G401.6 (cell line): Measurements from ENCODE around the gene LDHB.
"Not testable (repeated sequence)": the region's sequence is repeated elsewhere in the genome, so short reads cannot be mapped to it uniquely, and the experiment has no call there.

Experiments
- FAIRE-seq: peaks from 2 replicates; lab custom pipeline; 2012; peaks lifted over from hg19 to GRCh38; lab: Jason Lieb, UNC

The LDHB gene

DNA sequence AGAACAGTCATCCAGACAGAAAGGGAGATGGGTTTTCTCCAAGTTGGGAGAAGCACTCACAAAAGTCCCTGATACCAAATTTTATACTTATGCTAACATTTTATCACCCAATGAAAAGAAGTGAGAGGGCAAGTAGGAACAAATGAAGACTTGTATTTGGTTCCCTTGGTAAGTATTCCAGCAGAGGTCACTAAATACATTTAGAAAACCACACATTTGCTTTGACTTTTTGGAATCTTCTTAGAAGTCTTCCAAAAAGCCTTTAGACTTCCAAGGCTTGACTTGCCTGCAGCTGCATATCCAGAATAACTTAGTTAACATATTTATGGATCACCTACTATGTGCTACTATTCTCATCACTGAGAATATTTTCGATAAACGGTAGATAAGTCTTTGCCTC lies 49.9 kb downstream of the LDHB start:
- peak; percentile 77 for FAIRE-seq

DNA sequence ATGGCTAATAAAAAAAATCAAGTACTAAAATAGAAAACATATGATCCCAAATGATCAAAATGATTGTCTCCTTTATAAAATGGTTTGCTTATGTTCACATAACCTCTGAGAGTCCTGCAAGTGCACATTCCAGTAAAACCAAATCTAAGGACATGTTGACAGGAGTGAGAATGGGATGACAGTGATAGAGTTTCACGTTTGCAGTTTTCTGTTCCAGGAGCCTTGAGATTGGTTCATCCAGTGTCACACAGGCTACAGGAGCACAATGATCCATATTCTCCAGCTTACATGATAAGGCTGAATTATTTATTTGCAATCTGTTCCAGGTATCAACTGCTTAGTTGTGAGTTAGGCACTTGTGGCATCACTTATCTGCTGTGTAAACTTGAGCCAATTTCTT lies 51.5 kb downstream of the LDHB start:
- no peak for FAIRE-seq

DNA sequence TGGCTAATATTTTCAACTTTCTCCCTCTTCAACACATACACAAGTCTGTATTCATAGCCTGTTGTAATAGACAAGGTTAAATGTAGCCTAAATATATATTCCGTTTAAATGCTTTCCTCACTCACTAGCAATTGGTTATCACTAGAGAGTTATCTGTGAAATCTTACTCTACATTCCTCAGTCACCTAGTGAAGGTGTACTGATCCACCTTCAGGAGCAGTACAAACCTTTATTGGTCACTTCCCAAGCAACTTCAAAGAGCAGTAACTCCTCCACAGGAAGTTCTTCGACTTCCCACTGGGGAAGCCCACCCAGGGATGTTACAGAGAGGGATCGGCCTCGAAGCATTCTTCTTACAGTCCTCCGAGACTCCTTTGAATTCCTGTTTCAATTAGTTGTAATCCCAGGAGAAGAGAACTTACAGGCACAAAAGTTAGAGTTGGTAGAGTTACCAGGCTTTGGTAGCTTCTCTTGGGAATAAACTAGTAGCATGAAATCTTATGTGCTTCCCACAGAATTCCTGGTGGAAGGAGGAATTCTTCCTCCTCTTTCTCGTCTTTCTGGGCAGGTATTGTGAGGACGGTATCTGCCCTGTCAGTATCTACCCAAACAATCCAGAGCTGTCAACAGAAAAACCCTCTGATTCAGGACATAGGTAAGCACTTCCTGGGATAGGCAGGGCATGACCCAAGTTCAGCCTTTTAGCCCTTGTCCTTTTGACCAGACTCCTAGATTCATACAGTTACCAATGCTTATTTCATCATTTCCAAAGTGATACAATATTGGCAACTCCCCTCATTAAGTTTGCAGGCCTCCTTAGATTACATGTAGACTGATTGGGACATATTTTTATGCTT lies 53.2 kb downstream of the LDHB start, which contains the start of gene GYS2:
GYS2 (minus strand) TSS at position 603 of the 857 bp plus-strand sequence; CDS start at position 348, 255 bp downstream.
- FAIRE-seq: no peak

DNA sequence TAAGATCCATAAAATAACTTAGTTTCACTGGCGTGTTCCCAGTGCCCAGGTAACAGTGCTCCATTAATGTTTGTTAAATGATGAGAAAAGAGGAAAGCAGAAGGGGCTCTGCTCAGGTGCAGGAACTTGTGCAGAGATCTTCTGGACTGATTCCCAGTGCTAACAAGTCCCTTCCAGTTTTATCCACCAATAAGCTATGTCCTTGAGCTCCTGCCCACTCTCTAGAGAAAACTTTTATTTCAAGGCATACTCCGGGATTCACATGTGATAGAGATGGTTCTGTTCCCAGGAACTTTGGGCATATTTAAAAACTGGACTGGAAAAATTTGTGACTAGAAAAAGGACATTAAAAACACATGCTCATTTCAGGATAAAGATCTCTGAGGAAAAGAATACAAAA lies 54.9 kb downstream of the LDHB start:
- no peak for FAIRE-seq

DNA sequence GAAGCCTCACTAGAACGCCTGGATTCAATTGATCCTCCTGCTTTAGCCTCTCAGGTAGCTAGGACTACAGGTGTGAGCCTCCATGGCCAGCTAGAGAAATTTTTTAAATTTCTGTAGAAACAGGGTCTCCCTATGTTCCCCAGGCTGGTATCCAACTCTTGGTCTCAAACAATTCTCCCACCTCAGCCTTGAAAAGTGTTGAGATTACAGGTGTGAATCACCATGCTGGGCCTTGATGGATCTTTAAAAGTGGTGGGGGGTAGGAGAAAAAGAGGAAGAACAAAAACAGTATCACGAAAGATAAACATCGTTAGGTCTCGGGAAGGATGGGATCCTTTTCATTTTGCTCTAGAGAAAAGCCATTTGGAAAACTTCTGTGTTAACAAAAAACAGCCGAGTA lies 57.4 kb downstream of the LDHB start:
- FAIRE-seq: no peak

DNA sequence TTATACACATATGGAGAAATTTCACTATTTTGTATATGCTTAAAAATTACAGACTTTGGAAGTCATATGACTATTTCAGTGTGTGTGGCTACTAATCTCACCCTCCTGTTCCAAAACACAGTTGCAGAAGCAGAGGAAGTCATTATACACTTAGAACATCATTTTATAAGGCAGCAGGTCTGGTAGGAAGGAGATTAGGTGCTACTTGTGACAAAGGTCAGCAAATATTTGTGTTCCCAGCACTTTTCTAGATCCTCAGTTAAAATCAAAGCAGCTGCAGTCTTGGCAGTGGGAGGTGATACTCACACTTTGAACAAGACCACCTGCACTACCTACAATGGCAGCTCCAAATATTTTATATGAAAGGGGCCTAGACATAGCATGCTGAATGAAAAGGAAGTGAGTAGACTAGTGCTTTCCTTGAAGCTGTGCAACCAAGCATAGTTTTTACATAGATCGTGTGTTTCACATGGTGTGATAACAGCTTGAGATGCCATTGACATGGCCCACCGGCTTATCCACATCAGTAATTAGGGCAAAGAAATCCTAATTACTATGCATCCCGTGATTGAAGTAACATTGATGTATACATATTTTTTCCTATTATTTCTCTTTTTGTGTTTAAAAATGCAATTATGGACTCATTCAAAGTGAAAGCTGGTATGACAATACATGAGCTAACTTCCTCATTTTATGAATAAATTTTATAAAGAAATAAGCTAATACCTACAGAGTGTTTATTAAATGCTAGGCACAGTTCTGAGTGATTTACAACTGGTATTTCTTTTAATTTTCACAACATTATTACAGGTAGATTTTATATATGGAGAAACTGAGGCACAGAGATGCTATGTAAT lies 58.3 kb downstream of the LDHB start:
- no peak for FAIRE-seq

DNA sequence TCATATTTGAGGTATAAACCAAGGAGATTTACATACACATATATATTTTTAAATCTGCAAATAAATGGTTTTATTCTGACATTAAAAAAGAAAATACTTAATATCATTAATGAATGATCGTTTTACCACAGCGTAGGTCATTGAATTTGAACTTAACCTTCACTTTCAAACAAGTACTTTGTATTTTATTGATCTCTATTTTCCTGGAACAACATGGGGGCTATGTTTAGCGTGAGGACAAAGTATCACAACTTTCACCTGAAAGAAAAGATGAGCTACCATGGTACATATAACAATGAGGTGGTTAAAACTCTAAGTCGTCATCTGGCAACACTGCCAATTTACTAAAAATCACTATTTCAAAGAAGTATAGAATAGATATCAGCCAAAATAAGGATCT lies 59.0 kb downstream of the LDHB start:
- no peak for FAIRE-seq

DNA sequence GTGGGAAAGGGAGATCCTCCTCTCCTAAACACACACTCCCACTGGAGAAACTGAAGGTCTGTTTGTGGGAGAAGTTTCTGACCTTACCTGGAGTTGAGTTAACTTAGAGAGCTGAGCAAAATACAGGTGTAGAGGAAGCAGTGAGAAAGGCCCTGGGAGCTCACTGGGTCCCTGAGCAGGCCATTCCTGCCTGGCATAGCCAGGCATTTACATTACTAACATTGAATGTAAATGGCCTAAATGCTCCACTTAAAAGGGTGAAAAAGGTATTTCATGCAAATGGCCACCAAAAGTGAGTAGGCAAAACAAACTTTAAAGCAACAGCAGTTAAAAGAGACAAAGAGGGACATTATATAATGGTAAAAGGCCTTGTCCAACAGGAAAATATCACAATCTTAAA lies 62.3 kb downstream of the LDHB start:
- FAIRE-seq: not testable (repeated sequence)

DNA sequence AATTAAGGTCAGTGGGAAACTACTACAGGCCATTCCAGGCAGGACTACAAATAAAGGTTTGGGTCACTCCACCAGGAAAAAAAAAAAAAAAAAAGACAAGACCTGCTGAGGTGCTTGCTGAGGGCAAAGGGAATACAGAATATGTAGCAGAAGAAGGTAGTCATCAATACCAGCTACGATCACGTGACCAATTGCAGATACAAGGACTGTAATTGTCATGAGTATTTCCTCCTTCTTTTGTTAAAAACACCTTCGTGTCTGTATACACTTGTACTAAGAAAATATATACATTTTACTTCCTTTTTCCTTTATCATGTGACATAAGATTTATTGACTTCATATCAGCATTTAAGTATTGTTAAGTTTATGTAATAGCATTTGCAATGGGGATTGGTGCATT lies 72.2 kb downstream of the LDHB start:
- FAIRE-seq: no peak
